HepG2 (cell line): ENCODE data around the gene RING1. TPM values are rescaled to one million over a fixed set of nuclear protein-coding genes. Genes with fewer than 3 reads are reported as not detected.

Experiments used
- ATAC-seq: fragments of 200-7000 bp; cut with Tn5 transposase; 3 replicates; pipeline ENCODE4 v1.9.1; 2020; ENCODE audit warnings: mild to moderate bottlenecking, moderate library complexity
- BruUV-seq: library from RNA; stranded (reverse); fragments of 400-500 nt; replicated peaks from 2 replicates; lab custom pipeline; 2021; lab: Mats Ljungman, UMichigan
- CTCF ChIA-PET: fragments of 300-600 bp; formaldehyde crosslinking; extraction: SDS; loops from one replicate; lab custom pipeline; 2021; ENCODE audit warnings: low total read pairs, inconsistent platforms, low intra/inter-chr PET ratio; lab: Yijun Ruan, JAX
- POLR2A ChIA-PET: fragments of 350-600 bp; sonication (Branson Sonifier 250); formaldehyde crosslinking; loops from one replicate; lab custom pipeline; 2020; ENCODE audit warnings: antibody characterized with exemption, inconsistent platforms; lab: Yijun Ruan, JAX
- DNase-seq: peaks from one replicate; pipeline ENCODE4 v3.0.0-alpha.2; 2015; ENCODE audit warnings: low spot score
- FAIRE-seq: peaks from 3 replicates; lab custom pipeline; 2011; peaks lifted over from hg19 to GRCh38; lab: Jason Lieb, UNC
- H2AFZ ChIP-seq: one replicate; pipeline ENCODE4 v1.6.1; 2011; ENCODE audit warnings: low read length, inconsistent platforms
- H3K27ac ChIP-seq: fragments of 300-600 bp; 3 replicates; pipeline ENCODE4 v1.8.0; 2011; ENCODE audit warnings: mixed run types, mild to moderate bottlenecking, mixed read lengths, low read length, inconsistent platforms; ENCODE audit not compliant: insufficient read depth; ENCODE audit errors: extremely low read length
- H3K27me3 ChIP-seq, 2 experiments: fragments of 200-600 bp in 1 of 2; 2 replicates in 1 of 2; 3 replicates in 1 of 2; pipeline versions ENCODE4 v1.6.0 to v1.8.0; 2011; ENCODE audit warnings: low read length in 2 of 2, mild to moderate bottlenecking in 2 of 2, moderate library complexity in 2 of 2, inconsistent platforms in 1 of 2; ENCODE audit not compliant: insufficient read depth in 2 of 2, control insufficient read depth in 1 of 2
- H3K36me3 ChIP-seq, 2 experiments: fragments of 200-600 bp in 1 of 2; replicated peaks in 1 of 2; 2 replicates in 1 of 2; 3 replicates in 1 of 2; pipeline versions ENCODE4 v1.5.1 to v1.8.0; 2011; ENCODE audit warnings: low read length in 2 of 2, inconsistent platforms in 1 of 2; ENCODE audit not compliant: insufficient read depth in 2 of 2, control insufficient read depth in 1 of 2
- H3K4me1 ChIP-seq: 2 replicates; pipeline ENCODE4 v1.5.1; 2012; ENCODE audit warnings: low read length, inconsistent platforms; ENCODE audit not compliant: insufficient read depth
- H3K4me2 ChIP-seq: 2 replicates; pipeline ENCODE4 v1.6.0; 2011; ENCODE audit warnings: low read depth, low read length, inconsistent platforms
- H3K4me3 ChIP-seq, 3 experiments: fragments of 200-600 bp in 1 of 3; sonication (generic), shearing (Covaris generic) in 1 of 3; replicated peaks in 1 of 3; 2 replicates each; pipeline ENCODE4 v1.5.1; 2011 to 2016; ENCODE audit warnings: low read length in 3 of 3, inconsistent platforms in 2 of 3, low read depth in 2 of 3, mild to moderate bottlenecking in 2 of 3, control low read depth in 1 of 3, mixed read lengths in 1 of 3; ENCODE audit not compliant: insufficient read depth in 1 of 3
- H3K79me2 ChIP-seq: one replicate; pipeline ENCODE4 v1.6.1; 2011; ENCODE audit warnings: low read length, inconsistent platforms; ENCODE audit not compliant: insufficient read depth
- H3K9ac ChIP-seq: 2 replicates; pipeline ENCODE4 v1.6.0; 2011; ENCODE audit warnings: mild to moderate bottlenecking, low read depth, low read length, inconsistent platforms; ENCODE audit not compliant: insufficient read depth
- H3K9me3 ChIP-seq: 2 replicates; pipeline ENCODE4 v1.5.1; 2012; ENCODE audit warnings: mild to moderate bottlenecking, low read length
- H4K20me1 ChIP-seq: 2 replicates; pipeline ENCODE4 v1.6.0; 2011; ENCODE audit warnings: inconsistent platforms, mild to moderate bottlenecking, low read length, moderate library complexity; ENCODE audit not compliant: insufficient read depth
- HNF4A ChIP-seq: sonication (generic); formaldehyde crosslinking; IDR thresholded peaks from 2 replicates; pipeline ENCODE4 v1.4.0; 2020; ENCODE audit warnings: missing genetic modification reagents
- PLRG1 ChIP-seq: fragments of 450-650 bp; conservative IDR thresholded peaks from 2 replicates; pipeline ENCODE4 v1.6.1; 2016
- ZNF20 ChIP-seq: sonication (generic); formaldehyde crosslinking; IDR thresholded peaks from 2 replicates; pipeline ENCODE4 v1.4.0; 2020; ENCODE audit warnings: mild to moderate bottlenecking, moderate library complexity, missing genetic modification reagents
- ZNF207 ChIP-seq: fragments of 450-650 bp; IDR thresholded peaks from 2 replicates; pipeline ENCODE4 v1.6.1; 2016; ENCODE audit warnings: antibody characterized with exemption, borderline replicate concordance
- WGBS: methylation state at CpG from one replicate; pipeline ENCODE4 v1.1.6; 2017; ENCODE audit warnings: low lambda C conversion rate; 5-methylcytosine and 5-hydroxymethylcytosine counted together
- in situ Hi-C: cut with HindIII; loops from 2 replicates; pipeline ENCODE4 v1.10.0; 2017; ENCODE audit warnings: low pct_unique_long_range_greater_than_20kb; ENCODE audit not compliant: extremely low pct_ligation_motif_present
- intact Hi-C: fragments of 100-400 bp; cut with micrococcal nuclease; formaldehyde crosslinking; loops from one replicate; pipeline ENCODE4 v1.10.0; 2022; ENCODE audit not compliant: unreplicated experiment
- polyA plus RNA-seq, 8 experiments: library from polyadenylated mRNA; depleted of rRNA in 3 of 8; stranded (reverse) in 7 of 8; unstranded in 1 of 8; fragments of >200 nt; fragmentation: Illumina TruSeq in 4 of 8; extraction: Trizol in 4 of 8; gene quantifications; 2 replicates each; pipeline versions ENCODE4 v1.2.1 to v1.2.3, GENCODE V29; 2011 to 2016; ENCODE audit warnings: low read depth in 4 of 8, missing spikeins in 1 of 8, mixed read lengths in 1 of 8; ENCODE audit not compliant: insufficient read depth in 1 of 8
- total RNA-seq, 5 experiments: library from RNA; depleted of rRNA; stranded (reverse); fragments of >200 nt; fragmentation: Illumina TruSeq; extraction: Trizol; gene quantifications; 2 replicates each; pipeline ENCODE4 v1.2.3, GENCODE V29; 2016; ENCODE audit warnings: low read depth in 1 of 5
- TF ChIP-seq, protein P1 (sequence below): sonication (generic); formaldehyde crosslinking; IDR thresholded peaks from 2 replicates; pipeline ENCODE4 v1.4.0; 2020; ENCODE audit warnings: missing genetic modification reagents

RING1 gene
- total and polyA plus RNA-seq, 2 of the 13 experiments (the other 11 are each of a cell fraction or from before 2014, with no cell fraction given) = 23.9 to 33.6 TPM

DNA sequence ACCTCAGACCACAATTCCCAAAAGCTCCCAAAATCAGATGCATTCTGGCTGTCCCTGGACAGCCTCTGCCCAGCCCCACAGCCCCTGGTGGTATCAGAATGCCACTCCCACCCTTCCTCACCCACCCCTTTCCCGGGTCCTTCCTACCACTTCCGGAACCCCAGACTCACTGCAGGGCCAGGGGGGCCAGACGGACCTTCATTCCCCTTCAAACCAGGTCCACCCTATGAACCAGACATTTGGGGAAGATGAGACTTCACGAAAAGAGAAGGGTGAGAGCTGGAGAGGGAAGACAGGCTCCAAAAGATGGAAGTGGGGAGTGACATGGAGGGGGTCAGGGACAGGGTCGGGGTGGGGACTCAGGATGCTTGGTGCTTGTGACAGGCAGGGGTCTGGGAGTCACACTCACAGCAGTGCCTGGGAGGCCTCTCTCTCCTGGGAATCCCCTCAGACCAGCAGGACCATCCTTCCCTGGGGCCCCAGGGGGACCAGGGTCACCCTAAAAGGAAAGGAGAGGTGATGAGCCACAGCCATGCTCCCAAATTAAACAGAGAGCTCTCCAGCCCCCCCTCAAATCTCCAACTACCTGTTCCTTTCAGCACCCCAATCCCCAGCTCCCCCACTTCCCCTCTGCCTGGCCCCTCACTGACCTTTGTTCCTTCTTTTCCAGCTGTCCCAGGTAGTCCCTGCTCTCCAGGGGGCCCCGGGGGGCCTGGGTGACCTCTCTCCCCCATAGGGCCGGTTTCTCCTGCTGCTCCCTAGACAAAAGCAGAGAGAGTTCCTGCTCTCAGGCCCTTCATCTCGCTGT lies 36.2 kb upstream of the RING1 start:
- TF ChIP-seq ZNF20 (CRISPR knock-in tag) (no peak), PLRG1 (no peak), ZNF207 (no peak), HNF4A (CRISPR knock-in tag) (no peak)
- TF ChIP-seq, protein P1, sequence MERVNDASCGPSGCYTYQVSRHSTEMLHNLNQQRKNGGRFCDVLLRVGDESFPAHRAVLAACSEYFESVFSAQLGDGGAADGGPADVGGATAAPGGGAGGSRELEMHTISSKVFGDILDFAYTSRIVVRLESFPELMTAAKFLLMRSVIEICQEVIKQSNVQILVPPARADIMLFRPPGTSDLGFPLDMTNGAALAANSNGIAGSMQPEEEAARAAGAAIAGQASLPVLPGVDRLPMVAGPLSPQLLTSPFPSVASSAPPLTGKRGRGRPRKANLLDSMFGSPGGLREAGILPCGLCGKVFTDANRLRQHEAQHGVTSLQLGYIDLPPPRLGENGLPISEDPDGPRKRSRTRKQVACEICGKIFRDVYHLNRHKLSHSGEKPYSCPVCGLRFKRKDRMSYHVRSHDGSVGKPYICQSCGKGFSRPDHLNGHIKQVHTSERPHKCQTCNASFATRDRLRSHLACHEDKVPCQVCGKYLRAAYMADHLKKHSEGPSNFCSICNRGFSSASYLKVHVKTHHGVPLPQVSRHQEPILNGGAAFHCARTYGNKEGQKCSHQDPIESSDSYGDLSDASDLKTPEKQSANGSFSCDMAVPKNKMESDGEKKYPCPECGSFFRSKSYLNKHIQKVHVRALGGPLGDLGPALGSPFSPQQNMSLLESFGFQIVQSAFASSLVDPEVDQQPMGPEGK (CRISPR knock-in tag) = 0 out of 2 replicates have a peak, but pooled peaks have one; percentile 16
- Histone ChIP-seq H3K79me2 (no peaks in the 10 kb centered on the region), H3K4me1 (peaks cover 22% of the 10 kb centered on the region), H3K9ac (no peak overlapping the region), H3K27ac (no peak overlapping the region), H3K27me3 (peaks cover 2 to 40% of the 10 kb centered on the region in 2 experiments; a peak in 4 of 5 replicates), H3K36me3 (no peaks in the 10 kb centered on the region), H3K4me2 (peak overlapping the region; percentile 39), H4K20me1 (no peaks in the 10 kb centered on the region), H2AFZ (no peak overlapping the region), H3K9me3 (no peaks in the 10 kb centered on the region), H3K4me3 (peak overlapping the region in 1 of 3 experiments; percentile 5; a peak in 1 of 6 replicates)
- 16% methylated on average over 8 of the region's 8 CpGs for WGBS
- BruUV-seq = no TSS peak
- ATAC-seq = no peak; the same call in 2 of the 3 replicates
- FAIRE-seq = no peak
- no peak for DNase-seq
- in situ Hi-C loops (no loop called here), intact Hi-C loops (loop anchor here (1.0 to 2.0 kb wide), 3 partner anchors 54 to 158 kb away; no protein-coding TSS in a partner anchor)
- CTCF ChIA-PET = interaction anchor here (1.1 to 2.8 kb wide), 5 partner anchors 11 to 157 kb away, joined by 9 to 14 read pairs (median 11); no protein-coding TSS in a partner anchor
- POLR2A ChIA-PET = interaction anchor here (0.8 to 1.4 kb wide), 2 partner anchors 27 to 200 kb away, joined by 3 to 4 read pairs; no protein-coding TSS in a partner anchor
